Adrenal gland (tissue), 12 donors: ENCODE measurements around the gene FBLN2. TPM values are rescaled to one million over a fixed set of nuclear protein-coding genes. Genes with fewer than 3 reads are reported as not detected.

ENCODE experiments used
- DNase-seq, 7 donors: peaks; one replicate each; pipeline ENCODE4 v3.0.0-alpha.2; 2019 to 2020
- H3K27ac ChIP-seq, 5 donors: fragments of 200-600 bp; sonication (generic) in 4 of 5; 1 replicate in 3 of 5; 2 replicates in 2 of 5; pipeline versions ENCODE4 v1.5.1 to v1.8.0; 2016 to 2020; ENCODE audit warnings: mild to moderate bottlenecking in 1 of 5
- H3K27me3 ChIP-seq: fragments of 200-600 bp; 2 replicates; pipeline ENCODE4 v1.8.0; 2021
- H3K36me3 ChIP-seq, 2 donors: fragments of 200-600 bp; replicated peaks in 1 of 2; 1 replicate in 1 of 2; 2 replicates in 1 of 2; pipeline versions ENCODE4 v1.5.1 to v1.8.0; 2018 to 2022
- H3K4me1 ChIP-seq, 2 donors: fragments of 200-600 bp; replicated peaks in 1 of 2; 1 replicate in 1 of 2; 2 replicates in 1 of 2; pipeline versions ENCODE4 v1.5.1 to v1.8.0; 2018 to 2021
- H3K4me3 ChIP-seq, 4 donors: fragments of 200-600 bp; sonication (generic) in 3 of 4; one replicate each; pipeline ENCODE4 v1.5.1; 2016 to 2018
- H3K9me3 ChIP-seq, 3 donors: fragments of 200-600 bp; sonication (generic) in 1 of 3; replicated peaks in 1 of 3; 1 replicate in 2 of 3; 2 replicates in 1 of 3; pipeline versions ENCODE4 v1.5.1 to v1.8.0; 2016 to 2021
- POLR2A ChIP-seq, 2 donors: fragments of 450-650 bp; IDR thresholded peaks; one replicate each; pipeline ENCODE4 v1.6.1; 2017; ENCODE audit warnings: antibody characterized with exemption in 2 of 2, mild to moderate bottlenecking in 2 of 2, moderate library complexity in 1 of 2
- WGBS, 4 donors: extraction: QIAGEN DNeasy Blood & Tissue Kit in 2 of 4; methylation state at CpG; one replicate each; pipeline versions ENCODE4 v1.1.5 to v1.1.7; 2013 to 2017; 5-methylcytosine and 5-hydroxymethylcytosine counted together
- intact Hi-C, 2 donors: fragments of 100-400 bp; cut with DNase I; formaldehyde crosslinking; loops; one replicate each; pipeline versions ENCODE4 v1.14.1 to v1.15.0; 2022 to 2023
- polyA plus RNA-seq, 3 donors: library from polyadenylated mRNA; stranded (reverse); fragments of 200-250 nt in 2 of 3; fragments of 350-450 nt in 1 of 3; fragmentation: Illumina TruSeq in 1 of 3; extraction: RNeasy Lipid Tissue Mini Kit (QIAGEN cat#74804) in 1 of 3; gene quantifications; one replicate each; pipeline ENCODE4 v1.2.3, GENCODE V29; 2013 to 2014
- total RNA-seq, 9 donors: library from RNA; depleted of rRNA in 4 of 9; stranded (reverse); fragments of >200 nt in 4 of 9; fragments of 120-200 nt in 1 of 9; fragmentation: NEBNext Ultra II Directional in 1 of 9; extraction: Animal tissue kit (Norgen Biotek cat#: 25700) in 1 of 9; gene quantifications; one replicate each; pipeline versions ENCODE4 v1.1.0 to v1.2.4, GENCODE V29; 2013 to 2023
- TF ChIP-seq, protein P1 (sequence below), 6 experiments: fragments of 450-650 bp in 4 of 6; fragments of 200-600 bp in 2 of 6; sonication (generic) in 1 of 6; IDR thresholded peaks; 1 replicate in 5 of 6; 2 replicates in 1 of 6; pipeline versions ENCODE4 v1.5.1 to v1.8.0; 2016 to 2021; ENCODE audit warnings: antibody characterized with exemption in 6 of 6, mild to moderate bottlenecking in 2 of 6, moderate library complexity in 1 of 6
- donor health status: healthy with polysubstance abuse.
- donor health status: Bipolar disorder and iron deficiency.
- donor health status: DM: yes; HTN: yes; CAD: no.
- donor health status: DM: no; HTN: no; CAD: no.
- donor health status: DM: no; HTN: no; CAD: no.
- donor health status: DM: yes; HTN: yes; CAD: no.

The FBLN2 gene
- total and polyA plus RNA-seq, 12 donors, result 1.8 to 31.5 (median 7.0) TPM

DNA sequence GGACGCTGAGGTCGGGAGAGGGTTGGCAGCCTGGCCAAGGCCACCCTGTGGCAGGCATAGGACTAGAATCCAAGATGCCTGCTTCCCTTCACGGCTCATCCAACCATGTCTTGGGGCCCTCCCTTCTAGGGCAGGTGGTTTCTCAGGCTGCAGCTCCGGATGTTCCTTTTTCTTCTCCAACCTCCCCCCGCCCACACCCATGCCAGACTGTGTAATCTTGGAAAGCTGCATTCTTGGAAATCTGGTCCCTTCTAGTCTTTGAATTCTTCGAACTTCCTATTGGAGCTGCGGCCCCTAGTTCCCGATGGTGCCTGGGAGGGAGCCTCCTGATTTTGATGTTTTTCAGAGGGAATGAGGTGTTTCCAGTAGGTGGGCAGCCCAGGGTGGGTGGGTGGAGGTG lies 109.8 kb downstream of the FBLN2 start:
- no peaks in the 10 kb centered on the region for H3K4me1 ChIP-seq
- H3K27me3 ChIP-seq, result peaks cover 28% of the 10 kb centered on the region
- WGBS, 4 donors, result 61 to 71% (median 64%) methylated on average over 8 of the region's 8 CpGs
- H3K36me3 ChIP-seq, result no peaks in the 10 kb centered on the region
- no peaks in the 10 kb centered on the region for H3K9me3 ChIP-seq
- H3K4me3 ChIP-seq, result no peak overlapping the region
- intact Hi-C loops, result loop anchor here (5.0 to 10.0 kb wide), 2 partner anchors 224 to 574 kb away; partner anchors contain the start of gene WNT7A (in 2 of the 2)
- no peak for DNase-seq
- H3K27ac ChIP-seq, result no peak overlapping the region
- TF ChIP-seq POLR2A (IDR thresholded peaks at IDR 0.05), result no peak
- TF ChIP-seq, protein P1, sequence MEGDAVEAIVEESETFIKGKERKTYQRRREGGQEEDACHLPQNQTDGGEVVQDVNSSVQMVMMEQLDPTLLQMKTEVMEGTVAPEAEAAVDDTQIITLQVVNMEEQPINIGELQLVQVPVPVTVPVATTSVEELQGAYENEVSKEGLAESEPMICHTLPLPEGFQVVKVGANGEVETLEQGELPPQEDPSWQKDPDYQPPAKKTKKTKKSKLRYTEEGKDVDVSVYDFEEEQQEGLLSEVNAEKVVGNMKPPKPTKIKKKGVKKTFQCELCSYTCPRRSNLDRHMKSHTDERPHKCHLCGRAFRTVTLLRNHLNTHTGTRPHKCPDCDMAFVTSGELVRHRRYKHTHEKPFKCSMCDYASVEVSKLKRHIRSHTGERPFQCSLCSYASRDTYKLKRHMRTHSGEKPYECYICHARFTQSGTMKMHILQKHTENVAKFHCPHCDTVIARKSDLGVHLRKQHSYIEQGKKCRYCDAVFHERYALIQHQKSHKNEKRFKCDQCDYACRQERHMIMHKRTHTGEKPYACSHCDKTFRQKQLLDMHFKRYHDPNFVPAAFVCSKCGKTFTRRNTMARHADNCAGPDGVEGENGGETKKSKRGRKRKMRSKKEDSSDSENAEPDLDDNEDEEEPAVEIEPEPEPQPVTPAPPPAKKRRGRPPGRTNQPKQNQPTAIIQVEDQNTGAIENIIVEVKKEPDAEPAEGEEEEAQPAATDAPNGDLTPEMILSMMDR (IDR thresholded peaks at IDR 0.05), result no peak

DNA sequence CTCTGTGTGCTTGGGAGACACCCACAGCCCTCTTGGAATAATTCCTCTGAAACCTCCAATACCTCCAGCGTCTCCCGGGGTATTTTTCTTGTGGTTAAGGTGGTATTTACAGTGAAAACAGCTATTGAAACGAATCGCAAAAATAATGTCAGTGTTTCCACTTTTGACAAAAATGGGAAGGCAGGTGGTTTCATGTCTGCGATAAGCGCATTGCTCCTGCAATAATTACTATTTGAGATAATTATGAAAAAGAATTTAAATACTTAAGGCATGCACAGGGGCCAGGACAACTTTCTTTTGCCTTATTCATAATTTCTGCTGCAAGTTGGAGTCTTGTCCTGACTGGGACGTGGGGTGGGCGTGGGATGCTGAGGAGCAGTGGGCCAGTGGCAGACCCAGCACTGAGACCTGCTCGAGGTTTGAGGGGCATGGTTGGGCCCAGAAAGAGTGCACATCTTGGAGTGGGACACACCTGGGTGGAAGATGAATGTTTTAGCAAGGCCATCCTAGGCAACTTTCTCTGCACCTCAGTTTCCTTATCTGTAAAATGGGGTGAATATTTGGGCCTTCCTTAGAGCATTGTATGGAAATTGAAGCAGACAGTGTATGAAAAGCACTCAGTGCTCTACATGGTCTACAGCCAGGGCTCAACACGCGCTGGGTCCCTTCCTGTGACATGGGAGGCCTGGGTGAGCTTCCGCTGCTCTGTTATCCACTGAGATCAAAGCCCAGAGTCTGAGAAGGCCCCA lies 110.5 kb downstream of the FBLN2 start:
- Histone ChIP-seq H3K4me1 (no peaks in the 10 kb centered on the region), H3K36me3 (no peaks in the 10 kb centered on the region), H3K9me3 (no peaks in the 10 kb centered on the region), H3K27me3 (peaks cover 26% of the 10 kb centered on the region), H3K4me3 (no peak overlapping the region), H3K27ac (no peak overlapping the region)
- intact Hi-C loops, result loop anchor here (5.0 to 10.0 kb wide), 2 partner anchors 223 to 575 kb away; partner anchors contain the start of gene WNT7A (in 2 of the 2)
- DNase-seq, result no peak
- WGBS, 4 donors, result 77 to 87% (median 80%) methylated on average over 12 of the region's 12 CpGs
- TF ChIP-seq, protein P1 (IDR thresholded peaks at IDR 0.05), result no peak
- TF ChIP-seq POLR2A (IDR thresholded peaks at IDR 0.05), result no peak

GRCh38 chr3:13660042-13660874 lies 111.3 kb downstream of the FBLN2 start:
- intact Hi-C loops, result no loop called here
- no peak overlapping the region for H3K27ac ChIP-seq
- no peak overlapping the region for H3K4me3 ChIP-seq
- no peak for DNase-seq
- no peaks in the 10 kb centered on the region for H3K9me3 ChIP-seq
- H3K4me1 ChIP-seq, result no peaks in the 10 kb centered on the region
- TF ChIP-seq, protein P1 (IDR thresholded peaks at IDR 0.05), result no peak
- no peak for TF ChIP-seq POLR2A (IDR thresholded peaks at IDR 0.05)
- no peaks in the 10 kb centered on the region for H3K36me3 ChIP-seq
- 43 to 95% (median 85%) methylated on average over 1 to 3 of the region's 3 CpGs for WGBS, 4 donors
- peaks cover 17% of the 10 kb centered on the region for H3K27me3 ChIP-seq

DNA sequence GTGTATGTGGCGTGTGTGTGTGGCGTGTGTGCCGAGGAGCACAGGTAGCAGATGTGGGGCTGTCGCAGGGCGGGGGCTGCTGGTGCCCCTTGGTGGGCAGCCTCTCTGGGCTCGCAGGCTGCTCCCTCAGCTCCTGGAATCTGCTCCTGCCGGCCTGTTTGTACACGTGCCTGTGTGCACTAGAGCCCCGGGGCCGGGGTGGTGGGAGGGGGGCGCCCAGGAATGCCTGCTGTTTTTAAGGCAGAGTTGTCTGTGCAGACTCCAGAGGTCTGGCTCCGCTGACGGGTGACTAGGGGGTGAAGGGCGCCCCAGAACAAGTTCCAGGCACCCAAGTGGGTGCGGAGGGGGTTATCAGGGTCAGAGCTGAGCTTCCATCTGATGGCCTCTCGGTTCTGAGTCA lies 112.2 kb downstream of the FBLN2 start:
- WGBS, 4 donors, result 77 to 92% (median 83%) methylated on average over 11 to 16 of the region's 16 CpGs
- TF ChIP-seq POLR2A (IDR thresholded peaks at IDR 0.05), result no peak
- TF ChIP-seq, protein P1 (IDR thresholded peaks at IDR 0.05), result no peak
- intact Hi-C loops, result no loop called here

More for the DNA sequence above, 112.2 kb downstream of the FBLN2 start:
- Histone ChIP-seq H3K27me3 (peaks cover 10% of the 10 kb centered on the region), H3K4me3 (no peak overlapping the region), H3K9me3 (no peaks in the 10 kb centered on the region), H3K36me3 (no peaks in the 10 kb centered on the region), H3K4me1 (no peaks in the 10 kb centered on the region), H3K27ac (no peak overlapping the region)
- DNase-seq, result no peak
